ENCODE data around the gene COX5B.
"Not testable (repeated sequence)": the region's sequence is repeated elsewhere in the genome, so short reads cannot be mapped to it uniquely, and the experiment has no call there.

COX5B gene

GRCh38 chr2:97676620-97677019 lies 30.8 kb downstream of the COX5B start:
- Histone ChIP-seq H3K4me3 (ENCODE audit: low read length) (no peak overlapping the region), H3K27me3 (replicated peaks; ENCODE audit: control insufficient read depth, insufficient read depth, low read length) (no peaks in the 10 kb centered on the region), H3K9ac (ENCODE audit: low read length) (no peak overlapping the region), H3K9me3 (ENCODE audit: control insufficient read depth, low read length) (peaks cover 3% of the 10 kb centered on the region), H3K36me3 (ENCODE audit: control insufficient read depth, insufficient read depth, low read length, severe bottlenecking) (no peaks in the 10 kb centered on the region), H3K4me1 (ENCODE audit: control insufficient read depth, insufficient read depth, low read length) (no peaks in the 10 kb centered on the region)
- no peak for DNase-seq (ENCODE audit: low read depth)

GRCh38 chr2:97677480-97677879 lies 31.6 kb downstream of the COX5B start:
- no peak for DNase-seq (ENCODE audit: low read depth)
- Histone ChIP-seq H3K4me3 (ENCODE audit: low read length) (no peak overlapping the region), H3K27me3 (replicated peaks; ENCODE audit: control insufficient read depth, insufficient read depth, low read length) (no peaks in the 10 kb centered on the region), H3K36me3 (ENCODE audit: control insufficient read depth, insufficient read depth, low read length, severe bottlenecking) (no peaks in the 10 kb centered on the region), H3K9me3 (ENCODE audit: control insufficient read depth, low read length) (peaks cover 3% of the 10 kb centered on the region), H3K4me1 (ENCODE audit: control insufficient read depth, insufficient read depth, low read length) (no peaks in the 10 kb centered on the region), H3K9ac (ENCODE audit: low read length) (no peak overlapping the region)

GRCh38 chr2:97678298-97678697 lies 32.4 kb downstream of the COX5B start:
- DNase-seq (ENCODE audit: low read depth), result no peak
- H3K4me3 ChIP-seq (ENCODE audit: low read length), result no peak overlapping the region
- peaks cover 3% of the 10 kb centered on the region for H3K9me3 ChIP-seq (ENCODE audit: control insufficient read depth, low read length)
- no peaks in the 10 kb centered on the region for H3K36me3 ChIP-seq (ENCODE audit: control insufficient read depth, insufficient read depth, low read length, severe bottlenecking)
- H3K27me3 ChIP-seq (replicated peaks; ENCODE audit: control insufficient read depth, insufficient read depth, low read length), result no peaks in the 10 kb centered on the region
- H3K9ac ChIP-seq (ENCODE audit: low read length), result no peak overlapping the region
- H3K4me1 ChIP-seq (ENCODE audit: control insufficient read depth, insufficient read depth, low read length), result no peaks in the 10 kb centered on the region

GRCh38 chr2:97687235-97687634 lies 41.4 kb downstream of the COX5B start:
- not testable (repeated sequence) for H3K36me3 ChIP-seq (ENCODE audit: control insufficient read depth, insufficient read depth, low read length, severe bottlenecking); H3K4me3 ChIP-seq (ENCODE audit: low read length); H3K4me1 ChIP-seq (ENCODE audit: control insufficient read depth, insufficient read depth, low read length); H3K9ac ChIP-seq (ENCODE audit: low read length); H3K9me3 ChIP-seq (ENCODE audit: control insufficient read depth, low read length); H3K27me3 ChIP-seq (replicated peaks; ENCODE audit: control insufficient read depth, insufficient read depth, low read length); DNase-seq (ENCODE audit: low read depth)

- Histone ChIP-seq H3K4me1 (ENCODE audit: control insufficient read depth, insufficient read depth, low read length) (peaks cover 8% of the 10 kb centered on the region), H3K9ac (ENCODE audit: low read length) (no peak overlapping the region), H3K27me3 (replicated peaks; ENCODE audit: control insufficient read depth, insufficient read depth, low read length) (no peaks in the 10 kb centered on the region), H3K36me3 (ENCODE audit: control insufficient read depth, insufficient read depth, low read length, severe bottlenecking) (no peaks in the 10 kb centered on the region), H3K9me3 (ENCODE audit: control insufficient read depth, low read length) (peaks cover 7% of the 10 kb centered on the region), H3K4me3 (ENCODE audit: low read length) (peak overlapping the region; percentile 24)
- no peak for DNase-seq (ENCODE audit: low read depth)
Measured at GRCh38 chr2:97688062-97688827, 42.4 kb downstream of the COX5B start.

- peaks cover 8% of the 10 kb centered on the region for H3K4me1 ChIP-seq (ENCODE audit: control insufficient read depth, insufficient read depth, low read length)
- DNase-seq (ENCODE audit: low read depth), result no peak
Measured at GRCh38 chr2:97691166-97691565, 45.3 kb downstream of the COX5B start.

GRCh38 chr2:97693476-97693875 lies 47.6 kb downstream of the COX5B start:
- peaks cover 2% of the 10 kb centered on the region for H3K4me1 ChIP-seq (ENCODE audit: control insufficient read depth, insufficient read depth, low read length)
- H3K27me3 ChIP-seq (replicated peaks; ENCODE audit: control insufficient read depth, insufficient read depth, low read length), result no peaks in the 10 kb centered on the region
- H3K36me3 ChIP-seq (ENCODE audit: control insufficient read depth, insufficient read depth, low read length, severe bottlenecking), result no peaks in the 10 kb centered on the region
- H3K9me3 ChIP-seq (ENCODE audit: control insufficient read depth, low read length), result peaks cover 10% of the 10 kb centered on the region
- H3K4me3 ChIP-seq (ENCODE audit: low read length), result no peak overlapping the region
- H3K9ac ChIP-seq (ENCODE audit: low read length), result no peak overlapping the region
- DNase-seq (ENCODE audit: low read depth), result no peak

More at GRCh38 chr2:97691166-97691565, 45.3 kb downstream of the COX5B start:
- Histone ChIP-seq H3K9me3 (ENCODE audit: control insufficient read depth, low read length) (peaks cover 10% of the 10 kb centered on the region), H3K4me3 (ENCODE audit: low read length) (no peak overlapping the region), H3K9ac (ENCODE audit: low read length) (no peak overlapping the region), H3K27me3 (replicated peaks; ENCODE audit: control insufficient read depth, insufficient read depth, low read length) (no peaks in the 10 kb centered on the region), H3K36me3 (ENCODE audit: control insufficient read depth, insufficient read depth, low read length, severe bottlenecking) (no peaks in the 10 kb centered on the region)

GRCh38 chr2:97695744-97696143 lies 49.9 kb downstream of the COX5B start:
- no peak for DNase-seq (ENCODE audit: low read depth)
- Histone ChIP-seq H3K4me3 (ENCODE audit: low read length) (no peak overlapping the region), H3K9me3 (ENCODE audit: control insufficient read depth, low read length) (peaks cover 10% of the 10 kb centered on the region), H3K27me3 (replicated peaks; ENCODE audit: control insufficient read depth, insufficient read depth, low read length) (no peaks in the 10 kb centered on the region), H3K9ac (ENCODE audit: low read length) (no peak overlapping the region), H3K36me3 (ENCODE audit: control insufficient read depth, insufficient read depth, low read length, severe bottlenecking) (no peaks in the 10 kb centered on the region), H3K4me1 (ENCODE audit: control insufficient read depth, insufficient read depth, low read length) (no peaks in the 10 kb centered on the region)

- peaks cover 10% of the 10 kb centered on the region for H3K9me3 ChIP-seq (ENCODE audit: control insufficient read depth, low read length)
- peak; percentile 96 for DNase-seq (ENCODE audit: low read depth)
- H3K9ac ChIP-seq (ENCODE audit: low read length), result no peak overlapping the region
- H3K4me3 ChIP-seq (ENCODE audit: low read length), result no peak overlapping the region
- no peaks in the 10 kb centered on the region for H3K4me1 ChIP-seq (ENCODE audit: control insufficient read depth, insufficient read depth, low read length)
- no peaks in the 10 kb centered on the region for H3K27me3 ChIP-seq (replicated peaks; ENCODE audit: control insufficient read depth, insufficient read depth, low read length)
- no peaks in the 10 kb centered on the region for H3K36me3 ChIP-seq (ENCODE audit: control insufficient read depth, insufficient read depth, low read length, severe bottlenecking)
Measured at GRCh38 chr2:97697252-97698235, 51.7 kb downstream of the COX5B start.
